Measurements from ENCODE around the gene MBOAT1. TPM values are rescaled to one million over a fixed set of nuclear protein-coding genes. Genes with fewer than 3 reads are reported as not detected.
"Not testable (repeated sequence)": the region's sequence is repeated elsewhere in the genome, so short reads cannot be mapped to it uniquely, and the experiment has no call there.

MBOAT1 gene
- total and polyA plus RNA-seq, 10 donors, result 1.0 to 14.9 (median 11.8) TPM

- Histone ChIP-seq H3K4me3 (no peak overlapping the region), H3K27ac (no peak overlapping the region), H3K9me3 (no peaks in the 10 kb centered on the region), H3K4me1 (no peaks in the 10 kb centered on the region), H3K27me3 (replicated peaks in 1 of 7) (no peaks in the 10 kb centered on the region), H3K36me3 (peaks cover 0 to 95% (median 6%) of the 10 kb centered on the region in 6 donors)
- no peak for DNase-seq
- 80 to 94% (median 92%) methylated on average over 4 of the region's 4 CpGs for WGBS, 5 donors
- intact Hi-C loops (cut with DNase I; ENCODE audit: low total_unique reads), result no loop called here
- TF ChIP-seq POLR2AphosphoS5 (IDR thresholded peaks at IDR 0.05) (no peak), POLR2A (IDR thresholded peaks at IDR 0.05) (no peak), CTCF (IDR thresholded peaks at IDR 0.05 in 8 of 11, conservative IDR thresholded peaks at IDR 0.05 in 3 of 11) (no peak)
Observed at GRCh38 chr6:20147469-20147868, 64.8 kb downstream of the MBOAT1 start.

GRCh38 chr6:20146831-20147230, 65.4 kb downstream of the MBOAT1 start:
- H3K9me3 ChIP-seq; intact Hi-C loops (cut with DNase I; ENCODE audit: low total_unique reads); H3K4me1 ChIP-seq; H3K27me3 ChIP-seq (replicated peaks in 1 of 7); DNase-seq; H3K4me3 ChIP-seq; H3K27ac ChIP-seq: not testable (repeated sequence)
- WGBS, 5 donors, result 87 to 93% (median 91%) methylated on average over 6 of the region's 6 CpGs
- peaks cover 0 to 95% (median 6%) of the 10 kb centered on the region in 6 donors for H3K36me3 ChIP-seq

GRCh38 chr6:20146291-20146690, 66.0 kb downstream of the MBOAT1 start:
- no peaks in the 10 kb centered on the region for H3K27me3 ChIP-seq (replicated peaks in 1 of 7)
- no peaks in the 10 kb centered on the region for H3K9me3 ChIP-seq
- intact Hi-C loops (cut with DNase I; ENCODE audit: low total_unique reads), result no loop called here
- TF ChIP-seq POLR2AphosphoS5 (IDR thresholded peaks at IDR 0.05), result no peak
- no peak overlapping the region for H3K27ac ChIP-seq
- H3K36me3 ChIP-seq, result peaks cover 0 to 95% (median 6%) of the 10 kb centered on the region in 6 donors
- H3K4me1 ChIP-seq, result no peaks in the 10 kb centered on the region
- H3K4me3 ChIP-seq, result no peak overlapping the region
- no peak for DNase-seq
- 94 to 100% (median 98%) methylated on average over 2 of the region's 2 CpGs for WGBS, 5 donors

- Histone ChIP-seq H3K4me3 (no peak overlapping the region), H3K36me3 (peaks cover 0 to 97% (median 6%) of the 10 kb centered on the region in 6 donors), H3K27ac (no peak overlapping the region), H3K27me3 (replicated peaks in 1 of 7) (no peaks in the 10 kb centered on the region), H3K4me1 (no peaks in the 10 kb centered on the region), H3K9me3 (no peaks in the 10 kb centered on the region)
- intact Hi-C loops (cut with DNase I; ENCODE audit: low total_unique reads), result no loop called here
- no peak for DNase-seq
- no peak for TF ChIP-seq CTCF (IDR thresholded peaks at IDR 0.05 in 8 of 11, conservative IDR thresholded peaks at IDR 0.05 in 3 of 11)
- no peak for TF ChIP-seq POLR2AphosphoS5 (IDR thresholded peaks at IDR 0.05)
- no peak for TF ChIP-seq POLR2A (IDR thresholded peaks at IDR 0.05)
- 95 to 98% (median 96%) methylated on average over 4 of the region's 4 CpGs for WGBS, 5 donors
Observed at GRCh38 chr6:20142866-20143265, 69.4 kb downstream of the MBOAT1 start.

GRCh38 chr6:20141931-20142330, 70.3 kb downstream of the MBOAT1 start:
- intact Hi-C loops (cut with DNase I; ENCODE audit: low total_unique reads), result no loop called here
- Histone ChIP-seq H3K4me3 (no peak overlapping the region), H3K4me1 (no peaks in the 10 kb centered on the region), H3K27ac (no peak overlapping the region), H3K36me3 (peaks cover 0 to 90% (median 6%) of the 10 kb centered on the region in 6 donors), H3K27me3 (replicated peaks in 1 of 7) (no peaks in the 10 kb centered on the region), H3K9me3 (no peaks in the 10 kb centered on the region)
- no peak for TF ChIP-seq CTCF (IDR thresholded peaks at IDR 0.05 in 8 of 11, conservative IDR thresholded peaks at IDR 0.05 in 3 of 11)
- TF ChIP-seq POLR2A (IDR thresholded peaks at IDR 0.05), result no peak
- no peak for TF ChIP-seq POLR2AphosphoS5 (IDR thresholded peaks at IDR 0.05)
- 84 to 98% (median 90%) methylated on average over 2 of the region's 2 CpGs for WGBS, 5 donors
- no peak for DNase-seq

GRCh38 chr6:20139127-20139963, 72.9 kb downstream of the MBOAT1 start:
- WGBS, 5 donors, result 90 to 96% (median 92%) methylated on average over 11 of the region's 11 CpGs
- H3K27me3 ChIP-seq (replicated peaks in 1 of 7); intact Hi-C loops (cut with DNase I; ENCODE audit: low total_unique reads); H3K4me3 ChIP-seq; H3K4me1 ChIP-seq; DNase-seq; H3K9me3 ChIP-seq; H3K27ac ChIP-seq: not testable (repeated sequence)
- H3K36me3 ChIP-seq, result peaks cover 0 to 66% (median 6%) of the 10 kb centered on the region in 6 donors
